ENCODE results near the gene FAM3C. TPM values are rescaled to one million over a fixed set of nuclear protein-coding genes. Genes with fewer than 3 reads are reported as not detected.

The FAM3C gene
- total and polyA plus RNA-seq, 2 of the 8 experiments (the other 6 are each of a cell fraction or from before 2014, with no cell fraction given) = 27.0 to 77.7 TPM

GRCh38 chr7:121383235-121383910 lies 12.7 kb downstream of the FAM3C start:
- Histone ChIP-seq H3K27ac (ENCODE audit: low read depth, low read length) (no peak overlapping the region), H3K4me2 (ENCODE audit: insufficient read depth in 1 of 2, low read depth in 2 of 2, low read length in 2 of 2) (no peak overlapping the region), H2BK120ac (replicated peaks; ENCODE audit: low read depth, low read length) (no peak overlapping the region), H3K14ac (ENCODE audit: insufficient read length) (no peak overlapping the region), H3K56ac (replicated peaks; ENCODE audit: insufficient read length, low read depth, low read length) (no peak overlapping the region), H3K79me2 (ENCODE audit: control insufficient read depth in 1 of 2, insufficient read depth in 2 of 2, low read length in 2 of 2) (peaks cover 0 to 72% of the 10 kb centered on the region in 2 experiments; a peak in 3 of 4 replicates), H4K91ac (replicated peaks; ENCODE audit: insufficient read length, low read length) (no peak overlapping the region), H3K4me1 (replicated peaks in 1 of 4; ENCODE audit: control insufficient read depth in 3 of 4, insufficient read depth in 4 of 4, low read length in 3 of 4) (no peaks in the 10 kb centered on the region), H3K4ac (replicated peaks; ENCODE audit: insufficient read length, low read depth, low read length) (no peak overlapping the region), H3K23ac (ENCODE audit: insufficient read length) (no peak overlapping the region), H3K27me3 (replicated peaks in 1 of 4; ENCODE audit: control insufficient read depth in 3 of 4, extremely low read depth in 1 of 4, insufficient read depth in 3 of 4, low read length in 3 of 4) (no peaks in the 10 kb centered on the region), H4K8ac (ENCODE audit: extremely low read depth, insufficient read depth, low read length) (no peak overlapping the region), H2AK5ac (ENCODE audit: low read depth, low read length) (no peak overlapping the region), H3K9me3 (ENCODE audit: insufficient read depth in 2 of 2, low read depth in 1 of 2, low read length in 1 of 2) (no peaks in the 10 kb centered on the region), H2BK20ac (ENCODE audit: low read length) (no peak overlapping the region), H3K9ac (replicated peaks in 1 of 4; ENCODE audit: extremely low read depth in 1 of 4, low read depth in 3 of 4, low read length in 3 of 4) (no peak overlapping the region), H2AFZ (ENCODE audit: low read length) (no peak overlapping the region), H4K20me1 (replicated peaks in 1 of 2; ENCODE audit: control insufficient read depth in 1 of 2, insufficient read depth in 2 of 2, low read length in 2 of 2) (peaks cover 3 to 8% of the 10 kb centered on the region in 2 experiments), H2BK15ac (ENCODE audit: low read length) (no peak overlapping the region), H3K36me3 (ENCODE audit: control insufficient read depth in 2 of 4, insufficient read depth in 4 of 4, low read length in 3 of 4) (peaks cover 0 to 12% (median under 1%) of the 10 kb centered on the region in 4 experiments; a peak in 6 of 8 replicates), H3K18ac (ENCODE audit: extremely low read depth, low read length) (no peak overlapping the region), H3K23me2 (ENCODE audit: low read depth, low read length) (no peaks in the 10 kb centered on the region), H4K5ac (ENCODE audit: insufficient read length, low read depth, low read length) (no peak overlapping the region), H2BK5ac (ENCODE audit: low read depth, low read length) (no peak overlapping the region), H3K79me1 (ENCODE audit: low read depth, low read length) (no peaks in the 10 kb centered on the region; the same call in 1 of the 2 replicates), H2BK12ac (ENCODE audit: low read depth, low read length) (no peak overlapping the region), H3K4me3 (ENCODE audit: extremely low read depth in 1 of 4, insufficient read depth in 2 of 4, low read depth in 3 of 4, low read length in 4 of 4) (no peak overlapping the region)
- DNase-seq (ENCODE audit: low read depth in 1 of 2, low spot score in 2 of 2) (no peak), FAIRE-seq (no peak)
- 87% methylated on average over 2 of the region's 2 CpGs; no CpG with 5 or more reads in 1 of the 2 experiments for WGBS, 2 experiments (ENCODE audit: extremely low coverage in 1 of 2, insufficient coverage in 1 of 2, insufficient read length in 1 of 2, insufficient replicate concordance in 2 of 2, low coverage in 1 of 2, low lambda C conversion rate in 2 of 2, missing lambda C conversion rate in 1 of 2)
- ChIA-PET POLR2A (ENCODE audit: partially characterized antibody) (interaction anchor here (1.6 to 5.9 kb wide), 2 partner anchors 10 to 13 kb away, joined by 4 to 30 read pairs; partner anchors contain the start of gene FAM3C), CTCF (ENCODE audit: partially characterized antibody) (interaction anchor here (0.8 to 2.4 kb wide), 3 partner anchors 13 to 35 kb away, joined by 4 to 14 read pairs (median 4); partner anchors contain the start of gene FAM3C)
- no peak for TF ChIP-seq CHD2 (IDR thresholded peaks at IDR 0.05; ENCODE audit: low read length)
- TF ChIP-seq BCL11A (IDR thresholded peaks at IDR 0.05; ENCODE audit: low read depth in 2 of 2, low read length in 2 of 2) = no peak
- TF ChIP-seq CBX8 (IDR thresholded peaks at IDR 0.05; ENCODE audit: borderline replicate concordance, low read depth, low read length) = no peak
- TF ChIP-seq CTCF (IDR thresholded peaks at IDR 0.05; ENCODE audit: control extremely low read depth in 1 of 3, insufficient read depth in 1 of 3, low read depth in 1 of 3, low read length in 3 of 3) = no peak
- TF ChIP-seq SAP30 (IDR thresholded peaks at IDR 0.05; ENCODE audit: insufficient read depth, insufficient replicate concordance, low read length) = no peak
- no peak for TF ChIP-seq EZH2 (IDR thresholded peaks at IDR 0.05; ENCODE audit: low read depth, low read length, severe bottlenecking)
- TF ChIP-seq SP1 (IDR thresholded peaks at IDR 0.05; ENCODE audit: low read depth, low read length) = no peak
- TF ChIP-seq KDM1A (IDR thresholded peaks at IDR 0.05; ENCODE audit: borderline replicate concordance, low read length) = no peak
- TF ChIP-seq GTF2F1 (IDR thresholded peaks at IDR 0.05; ENCODE audit: borderline replicate concordance, low read depth, low read length) = no peak
- no peak for TF ChIP-seq CEBPB (IDR thresholded peaks at IDR 0.05; ENCODE audit: low read depth, low read length)
